ENCODE measurements around the gene GSK3B.
"Not testable (repeated sequence)": the region's sequence is repeated elsewhere in the genome, so short reads cannot be mapped to it uniquely, and the experiment has no call there.

The GSK3B gene

GRCh38 chr3:119989981-119990655 is 104.1 kb downstream of the GSK3B start:
- DNase-seq, result no peak

- DNase-seq, result not testable (repeated sequence)
Observed at GRCh38 chr3:119986812-119987211, 107.4 kb downstream of the GSK3B start.

- DNase-seq, result no peak
Observed at GRCh38 chr3:119981386-119981785, 112.9 kb downstream of the GSK3B start.

GRCh38 chr3:119978554-119979208 is 115.6 kb downstream of the GSK3B start:
- DNase-seq, result no peak

GRCh38 chr3:119977353-119977752 is 116.9 kb downstream of the GSK3B start:
- no peak for DNase-seq

- no peak for DNase-seq
Observed at GRCh38 chr3:119976214-119976613, 118.0 kb downstream of the GSK3B start.

GRCh38 chr3:119974656-119975055 is 119.6 kb downstream of the GSK3B start:
- no peak for DNase-seq

GRCh38 chr3:119973018-119973646 is 121.1 kb downstream of the GSK3B start:
- no peak for DNase-seq

- no peak for DNase-seq
Observed at GRCh38 chr3:119969759-119970158, 124.5 kb downstream of the GSK3B start.

GRCh38 chr3:119967353-119968006 is 126.8 kb downstream of the GSK3B start:
- no peak for DNase-seq

GRCh38 chr3:119965692-119966091 is 128.6 kb downstream of the GSK3B start:
- peak; percentile 30 for DNase-seq

- DNase-seq, result no peak
Observed at GRCh38 chr3:119964294-119964693, 130.0 kb downstream of the GSK3B start.

GRCh38 chr3:119955972-119956371 is 138.3 kb downstream of the GSK3B start:
- no peak for DNase-seq

GRCh38 chr3:119950666-119951325 is 143.5 kb downstream of the GSK3B start:
- no peak for DNase-seq

GRCh38 chr3:119945291-119945690 is 149.0 kb downstream of the GSK3B start:
- DNase-seq, result peak; percentile 82

GRCh38 chr3:119944091-119944490 is 150.2 kb downstream of the GSK3B start:
- no peak for DNase-seq

GRCh38 chr3:119939077-119939476 is 155.2 kb downstream of the GSK3B start:
- no peak for DNase-seq

- peak; percentile 48 for DNase-seq
Observed at GRCh38 chr3:119937229-119937628, 157.0 kb downstream of the GSK3B start.

- DNase-seq, result no peak
Observed at GRCh38 chr3:119934249-119934648, 160.0 kb downstream of the GSK3B start.

- DNase-seq, result no peak
Observed at GRCh38 chr3:119933207-119933606, 161.0 kb downstream of the GSK3B start.

GRCh38 chr3:119930286-119930685 is 164.0 kb downstream of the GSK3B start:
- DNase-seq, result no peak

- DNase-seq, result no peak
Observed at GRCh38 chr3:119927190-119927589, 167.1 kb downstream of the GSK3B start.
